ENCODE measurements around the gene PTGIS.

Gene PTGIS

DNA sequence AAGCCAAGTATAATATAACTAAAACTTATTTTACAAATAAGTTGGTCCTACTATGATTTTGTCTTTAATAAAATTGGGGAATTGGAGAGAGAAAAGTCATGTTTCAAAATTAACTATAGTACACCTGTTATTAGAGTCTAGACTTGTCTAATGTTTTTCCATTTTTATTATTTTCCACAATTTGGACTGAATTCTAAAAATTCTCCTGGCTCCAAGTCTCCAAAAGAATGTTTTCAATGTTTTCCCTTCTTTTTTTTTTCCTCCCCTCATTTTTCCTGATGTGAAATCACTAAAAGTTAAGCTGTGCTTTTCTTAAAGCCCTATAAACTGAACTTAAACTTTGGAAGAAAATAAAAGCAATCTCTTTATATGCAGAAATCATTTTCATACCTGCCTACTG is 11.3 kb downstream of the PTGIS start:
- no peak for DNase-seq

DNA sequence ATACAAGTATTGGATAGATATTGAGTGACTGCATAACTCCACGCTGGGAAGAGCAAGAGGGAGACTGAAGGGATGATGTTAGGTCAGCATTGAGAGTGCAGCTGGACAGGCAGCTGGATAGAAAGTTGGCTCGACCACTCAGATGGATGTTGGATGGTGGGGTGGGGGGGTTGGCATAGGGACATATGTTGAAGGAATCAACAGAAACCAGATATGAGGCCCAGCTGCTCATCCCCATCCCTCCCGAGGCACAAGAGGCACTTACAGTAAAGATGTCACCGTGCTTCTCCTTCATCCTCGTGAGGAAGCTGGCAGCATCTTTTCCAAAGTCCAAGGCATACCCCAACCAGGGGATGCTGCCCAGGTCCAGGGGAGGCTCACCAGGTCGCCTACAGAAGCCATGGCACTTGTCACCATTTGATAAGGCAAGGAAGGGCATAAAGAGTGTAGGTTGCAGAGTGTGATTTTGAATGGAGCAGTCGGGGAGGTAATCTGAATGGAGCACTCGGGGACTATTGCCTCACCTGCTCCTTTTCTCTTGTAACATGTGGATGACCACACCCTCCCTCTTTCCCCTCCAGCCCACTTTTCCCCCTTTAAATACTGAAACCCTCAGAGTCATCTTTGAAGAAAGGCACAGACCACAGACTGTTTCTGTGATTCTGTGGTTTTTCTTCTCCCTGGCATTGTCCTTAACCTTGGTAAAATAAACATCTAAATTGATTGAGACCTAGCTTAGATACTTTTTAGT is 18.0 kb downstream of the PTGIS start:
- no peak for DNase-seq

DNA sequence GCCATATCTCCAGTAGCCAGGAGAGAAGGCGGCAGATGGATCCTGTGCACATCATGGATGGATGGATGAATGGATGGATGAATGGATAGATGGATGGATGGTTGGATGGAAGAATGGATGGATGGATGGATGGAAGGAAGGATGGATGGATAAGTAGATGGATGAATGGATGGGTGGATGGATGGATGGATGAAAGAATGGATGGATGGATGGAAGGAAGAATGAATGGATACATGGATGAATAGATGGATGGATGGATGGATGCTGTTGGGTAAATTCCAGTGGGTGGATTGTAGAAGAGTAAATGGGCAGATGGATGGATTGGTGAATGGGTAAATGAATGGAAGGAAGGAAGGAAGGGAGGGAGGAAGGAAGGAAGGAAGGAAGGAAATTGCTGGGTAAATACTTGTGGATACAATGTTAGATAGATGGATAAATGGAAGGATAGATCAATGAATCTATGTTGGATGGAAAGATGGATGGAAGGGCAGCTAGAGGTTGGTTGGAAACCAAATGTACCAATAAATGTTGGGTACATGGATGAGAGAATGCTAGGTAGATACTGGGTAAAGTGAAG is 19.5 kb downstream of the PTGIS start:
- no peak for DNase-seq

DNA sequence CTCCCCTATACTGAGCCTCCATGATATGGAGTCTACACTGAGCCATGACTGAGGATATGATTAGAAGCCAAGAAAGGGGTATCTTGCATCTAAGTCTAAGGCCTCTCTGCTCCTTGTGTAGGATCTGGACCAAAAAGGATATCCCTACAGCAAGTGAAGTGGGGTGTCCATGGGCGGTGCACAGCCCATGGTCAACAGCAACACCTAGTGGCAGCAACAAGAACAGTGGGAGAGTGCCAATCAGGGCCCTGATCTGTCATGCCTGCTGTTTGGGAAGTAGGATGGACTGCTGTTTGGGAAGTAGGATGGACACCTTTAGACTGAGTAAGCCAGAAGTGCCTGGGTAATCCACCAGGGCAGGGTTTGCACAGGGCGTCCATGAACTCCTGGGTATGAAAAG is 22.4 kb downstream of the PTGIS start:
- DNase-seq, result peak; percentile 15

DNA sequence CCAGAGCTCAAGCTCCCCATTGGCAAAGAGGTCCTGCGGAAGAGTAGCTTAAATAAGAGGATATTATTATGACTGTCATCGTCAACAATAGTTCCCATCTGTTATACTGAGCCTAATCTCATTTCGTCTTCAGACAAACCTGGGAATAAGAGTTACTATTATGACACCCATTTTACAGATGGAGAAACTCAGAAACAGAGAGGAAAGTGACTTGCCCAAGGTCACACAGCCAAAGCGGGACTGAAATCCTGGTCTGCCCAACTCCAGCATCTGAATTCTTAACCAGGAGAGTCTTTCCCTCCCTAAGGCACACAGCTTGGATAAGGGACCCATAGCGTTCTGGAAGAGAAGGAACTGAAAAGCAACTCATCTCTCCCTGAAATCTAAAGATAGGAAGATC is 23.4 kb downstream of the PTGIS start:
- DNase-seq, result no peak

DNA sequence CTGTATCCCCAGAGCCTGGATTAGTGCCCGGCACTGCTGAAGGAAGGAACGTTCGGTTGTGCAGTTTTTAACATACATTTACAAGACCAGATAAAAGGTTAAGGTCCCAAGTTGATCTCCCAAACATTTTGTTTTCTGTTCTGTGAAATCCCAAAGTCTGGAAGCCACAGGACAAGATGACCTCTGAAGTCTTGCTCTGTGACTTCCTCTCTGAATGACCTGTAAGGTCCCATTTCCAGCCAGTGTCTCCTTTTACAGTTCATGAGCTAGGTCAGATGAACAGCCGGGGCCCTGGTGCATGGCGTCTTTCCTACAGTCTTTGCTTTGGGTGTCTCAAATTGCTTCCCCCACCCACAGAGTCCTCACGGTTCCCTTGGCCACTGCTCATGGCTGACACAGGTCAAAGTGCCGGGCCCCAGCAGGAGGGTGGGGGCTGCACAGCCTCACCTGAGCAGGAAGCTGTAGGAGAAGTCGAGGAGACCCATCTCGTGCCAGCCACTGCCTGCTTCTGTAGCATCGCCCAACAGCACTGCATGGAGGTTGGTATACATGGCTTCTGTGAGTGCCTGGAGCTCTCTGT is 24.0 kb downstream of the PTGIS start:
- no peak for DNase-seq

GRCh38 chr20:49543071-49543857 is 24.7 kb downstream of the PTGIS start:
- DNase-seq, result no peak

DNA sequence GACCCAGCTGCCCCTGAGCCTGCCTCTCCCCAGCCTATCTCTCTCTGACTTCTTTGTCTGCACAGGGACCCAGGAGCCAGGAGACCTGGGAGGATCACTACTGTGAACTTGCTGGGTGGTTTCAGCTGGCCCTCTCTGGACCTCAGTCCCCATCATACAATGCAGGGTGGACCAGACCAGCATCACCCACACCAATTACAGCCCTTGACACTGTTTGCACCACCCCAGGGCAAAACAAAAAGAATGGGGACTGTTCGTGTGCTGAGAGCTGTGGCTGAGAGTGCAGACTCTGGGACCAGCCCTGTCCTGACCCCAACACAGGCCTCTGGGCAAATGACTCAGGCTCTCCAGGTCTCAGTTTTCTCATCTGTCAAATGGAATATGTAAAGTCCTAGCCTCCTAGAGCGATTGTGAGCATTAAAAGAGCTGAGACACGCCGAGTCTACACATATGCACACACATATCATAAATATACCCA is 25.4 kb downstream of the PTGIS start:
- no peak for DNase-seq

DNA sequence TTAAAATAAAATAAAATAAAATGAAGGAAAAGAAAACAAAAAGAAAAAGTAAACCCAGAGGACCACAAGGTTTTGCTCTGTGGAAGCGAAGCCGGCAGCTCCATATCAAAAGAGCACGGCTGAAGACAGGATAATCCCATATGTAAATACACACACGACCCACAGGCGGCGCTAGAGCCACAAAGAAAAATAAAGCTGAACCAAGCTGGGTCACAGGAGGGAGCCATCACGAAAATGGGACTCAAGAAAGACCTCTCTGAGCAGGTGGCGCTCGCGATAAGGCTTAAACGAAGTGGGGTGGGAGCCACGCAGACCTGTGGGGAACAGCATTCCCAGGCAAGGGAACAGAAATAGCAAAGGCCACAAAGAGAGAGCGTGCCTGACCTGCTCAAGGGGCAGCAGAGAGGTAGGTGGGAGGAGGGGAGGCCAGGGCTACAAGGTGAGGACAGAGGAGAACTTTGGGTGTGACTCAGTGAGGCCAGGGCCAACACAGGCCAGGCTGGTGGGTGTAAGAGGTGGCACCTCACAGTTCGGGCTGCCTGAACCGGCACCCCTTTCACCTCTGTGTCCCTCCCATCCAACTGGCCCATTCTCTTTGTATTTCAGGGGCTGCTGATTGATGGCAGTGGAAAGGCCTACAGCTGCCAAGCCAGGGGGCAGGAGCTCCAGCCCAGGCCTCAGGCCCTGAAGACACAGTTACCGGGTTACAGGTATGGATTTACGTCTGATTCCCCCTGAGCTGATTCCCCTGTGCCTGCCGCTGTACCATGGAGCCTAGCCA is 26.0 kb downstream of the PTGIS start:
- peak; percentile 79 for DNase-seq

GRCh38 chr20:49540687-49541435 is 27.1 kb downstream of the PTGIS start:
- DNase-seq, result no peak

GRCh38 chr20:49540232-49540620 is 27.7 kb downstream of the PTGIS start:
- no peak for DNase-seq

DNA sequence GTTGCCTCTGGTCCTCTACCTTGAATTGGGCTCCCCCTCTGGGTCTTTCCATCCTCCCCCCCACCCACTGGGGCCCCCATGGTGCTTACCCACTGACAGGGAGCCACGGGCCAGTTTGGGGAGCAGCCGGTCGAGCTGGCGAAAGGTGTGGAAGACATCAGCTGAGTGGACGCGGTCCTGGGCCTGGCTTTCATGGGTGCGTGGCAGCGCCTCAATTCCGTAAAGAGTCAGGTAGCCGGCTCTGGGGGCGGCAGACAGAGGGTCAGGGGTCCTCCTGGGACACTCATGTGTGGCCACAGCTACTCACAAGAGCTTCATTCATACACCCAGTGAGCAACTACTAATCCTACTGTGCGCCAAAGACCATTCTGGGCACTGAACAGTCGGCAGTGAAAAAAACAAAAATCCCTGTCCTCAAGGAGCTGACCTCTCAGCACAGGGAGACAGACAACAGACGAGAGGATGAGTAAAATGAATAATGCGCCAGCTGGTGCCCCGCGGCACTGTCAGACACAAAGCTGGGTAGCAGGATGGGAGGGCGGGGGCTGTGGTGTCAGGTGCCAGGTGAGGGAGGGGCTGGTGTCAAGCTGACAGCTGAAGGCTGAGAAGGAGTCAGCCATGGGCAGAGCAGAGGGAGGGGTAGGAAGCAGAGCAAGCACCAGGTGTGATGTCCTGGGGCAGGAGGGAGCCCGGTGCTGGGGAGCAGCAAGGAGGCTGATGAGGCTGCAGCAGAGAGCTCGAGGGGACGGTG is 28.3 kb downstream of the PTGIS start:
- no peak for DNase-seq

GRCh38 chr20:49538950-49539349 is 29.0 kb downstream of the PTGIS start:
- no peak for DNase-seq

- DNase-seq, result peak; percentile 69
Measured at GRCh38 chr20:49534255-49534712, 33.7 kb downstream of the PTGIS start.

GRCh38 chr20:49532285-49532946 is 35.5 kb downstream of the PTGIS start:
- DNase-seq, result no peak

DNA sequence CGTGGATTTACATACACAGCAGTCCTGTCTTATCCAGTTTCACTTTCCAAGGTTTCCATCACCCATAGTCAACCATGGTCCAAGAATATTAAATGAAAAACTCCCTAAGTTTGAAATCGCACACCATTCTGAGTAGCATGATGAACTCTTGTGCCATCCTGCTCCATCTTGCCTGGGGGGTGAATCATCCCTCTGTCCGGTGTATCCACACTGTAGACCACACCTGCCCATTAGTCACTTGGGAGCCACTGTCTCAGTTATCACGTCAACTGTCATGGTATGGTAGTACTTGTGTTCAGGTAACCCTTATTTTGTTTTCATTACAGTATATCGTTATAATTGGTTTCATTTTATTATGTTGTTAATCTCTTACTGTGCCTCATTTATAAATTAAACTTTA is 38.5 kb downstream of the PTGIS start:
- DNase-seq, result no peak

DNA sequence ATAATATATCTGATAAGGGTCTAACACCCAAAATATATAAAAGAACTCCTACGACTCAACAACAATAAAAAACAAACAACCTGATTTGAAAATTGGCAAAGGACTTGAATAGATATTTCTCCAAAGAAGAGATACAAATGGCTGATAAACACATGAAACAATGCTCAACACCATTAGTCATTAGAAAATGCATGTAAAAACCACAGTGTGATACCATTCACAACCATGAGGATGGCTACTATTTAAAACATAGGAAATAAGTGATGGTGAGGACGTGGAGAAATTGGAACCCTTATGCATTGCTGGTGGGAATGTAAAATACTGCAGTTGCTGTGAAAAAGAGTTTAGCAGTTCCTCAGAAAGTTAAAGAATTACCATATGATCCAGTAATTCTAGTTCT is 41.4 kb downstream of the PTGIS start:
- DNase-seq, result no peak

- DNase-seq, result no peak
Measured at GRCh38 chr20:49526056-49526455, 41.9 kb downstream of the PTGIS start.

DNA sequence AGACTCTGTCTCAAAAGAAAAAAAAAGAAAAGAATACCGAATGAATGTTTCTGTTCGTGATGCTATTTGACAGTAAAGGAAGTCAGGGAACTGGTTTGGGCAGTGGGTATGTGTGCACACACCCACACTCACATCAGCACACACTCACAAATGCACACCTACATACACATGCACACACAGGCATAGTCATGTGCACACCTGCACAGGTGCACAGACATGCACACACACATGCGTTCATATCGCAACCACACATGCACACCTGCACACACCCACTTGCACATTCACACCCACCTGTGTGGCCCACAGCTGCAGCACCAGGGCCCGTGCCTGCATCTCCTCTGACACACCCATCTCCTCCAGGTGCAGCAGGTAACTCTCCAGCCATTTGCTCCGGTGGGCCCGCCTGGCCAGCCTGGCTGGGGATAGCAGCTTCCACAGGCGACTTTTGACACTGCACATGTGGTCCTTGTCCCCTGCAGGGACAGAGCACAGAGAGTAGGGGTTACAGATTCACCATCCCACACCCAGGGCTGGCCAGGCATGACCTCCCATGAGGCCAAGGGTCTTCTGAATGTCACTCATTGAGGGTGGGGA is 44.1 kb downstream of the PTGIS start:
- DNase-seq, result no peak

GRCh38 chr20:49521356-49521755 is 46.6 kb downstream of the PTGIS start:
- DNase-seq, result no peak

Data from hematopoietic multipotent progenitor cell treated with erythropoietin and hydrocortisone succinate and interleukin-3 and kit ligand, for 8 days (in vitro differentiated cells).